Testis (tissue), 2 donors: ENCODE results near the gene KIF26B.

ENCODE experiments used
- CTCF ChIP-seq, 3 experiments: fragments of 450-650 bp in 2 of 3; fragments of 200-600 bp in 1 of 3; sonication (generic) in 1 of 3; IDR thresholded peaks; one replicate each; pipeline ENCODE4 v1.5.1; 2016 to 2019; ENCODE audit warnings: antibody characterized with exemption in 3 of 3, mild to moderate bottlenecking in 2 of 3, moderate library complexity in 1 of 3
- POLR2A ChIP-seq: fragments of 450-650 bp; IDR thresholded peaks from one replicate; pipeline ENCODE4 v1.6.1; 2017; ENCODE audit warnings: antibody characterized with exemption, mild to moderate bottlenecking, moderate library complexity

DNA sequence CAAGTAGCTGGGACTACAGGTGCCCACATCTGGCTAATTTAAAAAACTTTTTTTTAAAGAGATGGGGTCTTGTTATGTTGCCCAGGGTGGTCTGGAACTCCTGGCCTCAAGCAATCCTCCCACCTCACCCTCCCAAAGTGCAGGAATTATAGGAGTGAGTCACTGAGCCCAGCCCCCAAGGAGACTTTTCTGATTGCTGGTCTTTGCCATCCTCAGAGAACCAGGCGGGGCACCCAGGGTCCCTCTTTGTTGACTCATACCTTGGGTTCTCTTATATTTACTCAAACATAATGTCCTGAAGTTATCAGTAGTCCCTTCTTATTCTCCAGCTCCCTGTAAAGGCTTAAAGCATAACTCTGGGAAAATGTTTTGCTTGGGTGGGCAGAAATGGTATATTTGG lies 51.1 kb downstream of the KIF26B start:
- no peak for TF ChIP-seq POLR2A
- no peak for TF ChIP-seq CTCF (IDR thresholded peaks at IDR 0.05)
